HG02884 (cell line): ENCODE results near the gene SPNS3.

Experiments used
- ATAC-seq: cut with Tn5 transposase; IDR thresholded peaks from one replicate; pipeline ENCODE4 v1.9.1; 2021; ENCODE audit warnings: mild to moderate bottlenecking, moderate library complexity; ENCODE audit not compliant: unreplicated experiment

The SPNS3 gene

DNA sequence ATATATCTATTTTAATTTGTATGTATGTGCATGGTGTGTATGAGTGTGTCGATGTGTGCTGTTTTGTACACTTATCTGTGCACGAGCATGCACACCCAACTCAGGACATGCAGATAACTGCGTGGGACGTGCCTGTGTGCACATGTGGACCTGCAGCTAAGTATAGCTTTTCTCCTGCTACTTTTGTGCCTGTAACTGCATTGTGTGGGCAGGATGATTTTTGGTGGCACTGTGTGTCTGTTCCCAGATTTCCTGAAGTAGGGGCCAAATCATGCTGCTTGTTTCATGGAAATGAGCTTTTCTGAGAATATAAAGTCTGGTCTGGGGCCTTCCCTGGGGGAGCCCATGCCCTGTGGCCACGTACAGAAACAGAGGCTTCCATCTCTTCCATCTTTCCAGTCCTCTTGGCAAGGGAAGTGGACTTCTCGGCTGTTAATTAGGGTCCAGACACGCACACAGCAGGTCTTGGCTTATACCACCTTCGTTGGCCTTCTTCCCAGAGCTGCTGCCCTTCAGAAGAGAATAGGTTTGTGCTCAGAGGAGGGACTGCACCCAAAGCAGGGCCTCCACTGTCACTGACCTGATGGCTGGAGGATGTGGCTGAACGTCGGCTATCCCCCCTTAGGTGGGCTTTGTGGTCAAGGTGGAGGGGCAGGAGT, 30.2 kb downstream of the SPNS3 start:
- no peak for ATAC-seq

DNA sequence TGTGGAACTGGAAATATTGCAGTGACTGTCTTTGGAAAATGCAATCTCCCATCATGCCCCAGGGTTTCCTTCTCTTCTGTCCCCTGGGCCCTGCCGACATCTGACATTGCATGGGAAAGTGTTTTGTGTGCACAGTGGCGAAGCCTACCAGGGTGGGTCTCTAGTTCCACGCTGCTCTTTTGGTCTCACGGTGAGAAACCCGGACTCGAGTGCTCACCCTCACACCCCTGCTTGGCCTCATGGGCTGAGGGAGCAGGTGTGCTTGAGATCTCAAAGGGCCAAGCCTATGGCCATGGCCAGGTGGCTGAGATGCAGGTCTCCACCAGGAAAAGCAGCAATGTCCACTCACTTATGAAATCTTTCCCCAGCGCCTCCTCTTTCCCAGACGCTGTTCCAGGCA, 32.0 kb downstream of the SPNS3 start:
- ATAC-seq, result no peak

DNA sequence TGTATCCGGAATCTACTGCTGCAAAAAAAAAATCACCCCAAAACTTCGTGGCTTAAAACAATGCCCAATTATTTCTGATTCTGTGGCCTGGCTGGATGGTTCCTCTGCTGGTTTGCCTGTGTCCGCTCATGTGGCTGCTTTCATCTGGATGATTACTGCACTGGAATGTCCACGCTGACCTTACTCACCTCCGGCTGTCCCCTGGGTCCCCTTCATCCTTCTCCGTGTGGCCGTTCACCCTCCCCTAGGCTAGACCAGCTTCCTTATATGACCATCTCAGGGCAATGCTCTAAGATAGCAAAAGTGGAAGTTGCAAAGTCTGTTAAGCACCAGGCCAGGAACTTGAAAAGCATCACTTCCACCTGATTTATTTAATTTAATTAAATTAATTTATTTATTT, 33.5 kb downstream of the SPNS3 start:
- no peak for ATAC-seq

DNA sequence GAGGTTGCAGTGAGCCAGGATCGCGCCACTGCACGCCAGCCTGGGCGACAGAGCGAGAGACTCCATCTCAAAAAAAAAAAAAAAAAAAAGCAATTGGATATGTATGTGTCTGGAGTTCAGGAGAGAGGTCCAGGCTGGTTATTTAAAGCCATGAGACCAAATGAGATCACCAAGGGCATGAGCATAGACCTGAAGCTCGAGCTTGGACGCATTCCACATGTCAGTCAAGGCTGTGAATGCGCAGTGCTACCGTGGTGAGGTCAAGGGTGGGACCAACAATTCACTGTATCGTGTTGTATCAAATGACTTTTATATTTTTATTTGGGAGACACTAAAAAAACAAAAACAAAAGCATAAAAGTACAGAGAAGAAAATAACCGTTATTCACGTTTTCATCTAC, 35.8 kb downstream of the SPNS3 start:
- ATAC-seq, result no peak

DNA sequence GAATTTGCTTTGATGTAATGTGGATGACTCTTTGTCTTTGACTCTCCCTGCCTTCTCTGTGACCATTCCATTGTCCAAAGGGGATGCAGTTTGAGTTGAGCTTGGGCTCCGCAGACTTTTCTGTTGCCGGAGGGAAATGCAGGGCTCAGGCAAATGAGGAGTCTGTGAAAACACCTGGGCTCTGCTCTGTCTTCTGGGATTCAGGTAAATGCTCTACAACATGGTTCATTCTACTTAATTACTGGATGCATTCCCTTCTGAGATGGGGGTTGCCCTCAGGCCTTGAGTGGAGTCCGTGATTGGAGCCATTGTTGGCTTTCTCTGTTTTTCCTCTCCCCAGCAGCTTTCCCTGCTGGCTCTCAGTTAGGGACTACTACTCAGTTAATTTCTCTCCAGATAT, 38.5 kb downstream of the SPNS3 start:
- no peak for ATAC-seq

DNA sequence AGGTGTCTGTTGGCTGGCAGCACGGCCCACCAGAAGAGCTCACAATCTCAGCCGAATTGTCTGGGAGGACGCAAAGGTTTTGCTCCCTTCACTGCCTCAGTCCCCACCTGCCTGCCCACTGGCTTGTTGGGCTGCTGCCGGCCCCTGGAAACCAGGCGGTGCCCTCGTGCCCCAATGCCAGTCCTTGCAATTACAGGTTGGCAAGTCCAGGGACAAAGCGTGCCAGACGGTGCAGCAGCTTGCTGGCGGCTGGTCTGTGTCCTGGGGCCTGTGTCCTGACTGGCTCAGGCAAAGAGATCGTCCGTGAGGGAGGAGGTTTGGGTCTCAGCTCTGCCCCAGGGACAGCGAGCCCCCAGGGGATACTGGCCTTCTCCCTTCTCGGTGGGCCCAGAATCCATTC, 40.4 kb downstream of the SPNS3 start:
- no peak for ATAC-seq

DNA sequence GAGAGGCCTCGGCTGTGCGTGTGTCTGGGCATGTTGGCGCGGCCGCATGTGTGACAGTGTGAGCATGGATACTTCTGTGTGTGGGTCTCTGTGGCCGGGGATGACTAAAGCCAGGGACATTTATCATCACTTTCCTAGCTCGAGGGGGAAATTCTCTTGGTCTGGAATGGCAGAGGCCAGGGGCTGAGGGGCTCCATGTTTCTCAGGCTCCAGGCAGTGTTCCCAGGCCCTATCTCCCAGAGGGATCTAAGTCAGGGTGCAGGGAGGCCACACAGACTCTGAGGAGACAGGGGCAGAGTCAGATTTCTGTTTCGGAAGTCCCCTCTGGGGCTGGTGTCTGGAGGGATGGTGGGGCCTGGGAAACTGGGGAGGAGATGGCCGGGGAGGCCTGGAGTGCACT, 41.3 kb downstream of the SPNS3 start:
- no peak for ATAC-seq

DNA sequence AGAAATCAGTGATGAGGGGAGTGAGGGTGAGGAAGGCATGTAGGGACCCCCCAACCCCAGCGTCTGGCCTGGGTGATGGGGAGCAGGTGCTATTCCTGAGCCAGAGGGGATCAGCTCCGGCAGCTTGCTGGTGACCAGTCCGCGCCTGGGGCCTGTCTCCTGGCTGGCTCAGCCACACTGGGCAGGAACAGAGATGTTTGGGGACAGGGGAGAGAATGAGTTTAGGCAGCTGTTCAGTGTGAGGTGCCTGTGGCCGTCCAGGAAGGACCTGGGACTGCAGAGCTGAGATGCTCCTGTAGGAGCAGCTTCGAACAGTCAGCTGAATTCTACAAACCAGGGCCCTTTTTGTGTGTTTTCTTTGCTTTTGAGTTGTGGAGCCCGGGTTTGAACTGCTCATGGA, 41.7 kb downstream of the SPNS3 start:
- no peak for ATAC-seq

DNA sequence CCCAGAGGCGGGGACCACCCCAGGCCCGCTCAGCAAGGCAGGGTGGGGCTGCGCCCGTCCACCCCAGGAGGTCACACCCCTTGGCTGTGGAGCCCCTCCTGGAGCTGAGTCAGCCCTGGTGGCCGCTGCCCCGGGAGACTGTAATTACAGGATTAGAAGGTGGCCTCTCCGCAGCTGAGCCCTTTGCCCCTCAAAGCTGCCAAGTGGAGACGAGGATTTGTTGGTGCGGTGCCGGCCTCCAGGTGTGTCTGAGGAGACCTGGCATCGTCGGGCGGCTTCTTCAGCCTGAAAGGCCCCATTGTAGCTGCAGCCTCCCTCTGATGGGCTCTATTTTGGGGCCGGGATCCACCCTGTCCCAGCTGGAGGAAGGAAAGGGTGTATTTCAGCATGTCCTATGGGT, 42.3 kb downstream of the SPNS3 start:
- ATAC-seq, result no peak

DNA sequence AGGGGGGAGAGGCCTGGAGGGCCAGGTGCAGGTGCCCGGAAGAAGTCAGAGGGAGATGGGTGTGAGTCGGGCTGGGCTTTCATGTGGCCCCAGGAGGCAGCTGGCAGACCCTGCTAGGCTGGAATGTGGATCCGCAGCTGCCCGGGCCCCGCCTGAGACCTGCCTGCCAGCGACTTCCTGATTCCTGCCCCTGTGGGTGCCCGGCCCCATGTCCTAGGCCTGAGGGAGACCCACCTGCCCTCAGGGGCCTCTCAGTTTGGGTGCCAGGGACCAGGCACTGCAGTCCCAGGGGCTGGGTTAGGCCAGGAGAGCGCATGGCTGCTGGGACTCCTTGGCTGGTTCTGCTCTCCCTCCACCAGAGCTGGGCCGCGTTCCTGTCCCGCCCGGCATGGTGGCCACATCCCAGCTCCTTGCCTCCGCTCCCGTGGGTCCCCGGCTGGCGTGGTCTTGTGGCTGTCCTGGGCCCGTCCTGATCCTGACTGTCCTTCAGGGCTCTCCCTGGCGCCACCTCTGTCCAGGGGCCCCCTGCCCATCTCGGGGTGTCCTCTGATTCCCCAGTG, 42.9 kb downstream of the SPNS3 start:
- ATAC-seq, result no peak

DNA sequence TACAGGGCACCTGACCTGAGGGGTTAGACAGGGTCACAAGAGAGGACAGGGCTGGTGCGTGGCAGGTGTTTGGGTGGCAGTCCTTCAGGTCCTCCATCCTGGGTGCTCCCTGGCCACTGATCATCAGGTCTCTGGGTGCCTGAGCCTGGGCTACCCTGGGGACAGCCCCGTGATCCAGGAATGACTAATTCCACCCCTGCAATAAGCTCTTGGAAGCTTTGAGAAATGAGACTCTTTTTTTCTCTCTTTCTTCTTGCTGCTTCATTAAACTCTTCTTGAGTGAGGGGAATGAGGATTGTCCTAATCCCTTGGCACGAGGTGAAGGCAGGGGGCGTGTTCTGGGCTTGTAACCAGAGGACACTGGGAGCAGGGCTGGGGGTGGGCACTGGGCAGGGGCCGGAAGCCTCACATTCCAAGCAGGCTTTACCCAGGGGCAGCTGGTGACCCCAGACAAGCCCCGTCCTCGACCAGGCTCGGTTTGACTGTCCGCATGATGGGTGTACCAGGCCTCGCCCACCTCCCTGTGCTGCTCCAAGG, 43.6 kb downstream of the SPNS3 start:
- no peak for ATAC-seq

DNA sequence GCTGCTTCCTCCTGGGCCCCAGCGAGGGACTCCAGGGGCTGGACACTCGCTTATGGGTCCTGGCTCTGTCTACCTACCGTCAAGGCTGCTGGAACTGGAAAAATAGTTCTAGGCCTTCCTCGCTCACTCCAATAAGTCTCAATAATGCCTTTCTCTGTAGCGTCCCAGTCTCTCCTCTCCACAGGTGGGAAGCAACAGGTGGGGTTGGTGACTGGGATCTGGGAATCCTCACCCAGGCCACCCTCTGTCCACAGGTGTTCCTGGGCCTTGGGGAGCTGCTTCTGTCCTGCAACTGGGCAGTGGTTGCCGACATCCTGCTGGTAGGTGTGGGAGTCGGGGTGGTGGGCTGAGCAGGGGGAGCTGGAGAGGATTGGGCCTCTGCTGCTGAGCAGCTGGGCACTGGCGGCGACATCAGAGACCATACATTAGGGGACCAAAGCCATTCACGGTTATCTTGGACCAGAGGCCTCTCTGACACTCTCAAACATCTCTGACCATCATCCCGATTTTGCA, 44.6 kb downstream of the SPNS3 start:
- no peak for ATAC-seq

DNA sequence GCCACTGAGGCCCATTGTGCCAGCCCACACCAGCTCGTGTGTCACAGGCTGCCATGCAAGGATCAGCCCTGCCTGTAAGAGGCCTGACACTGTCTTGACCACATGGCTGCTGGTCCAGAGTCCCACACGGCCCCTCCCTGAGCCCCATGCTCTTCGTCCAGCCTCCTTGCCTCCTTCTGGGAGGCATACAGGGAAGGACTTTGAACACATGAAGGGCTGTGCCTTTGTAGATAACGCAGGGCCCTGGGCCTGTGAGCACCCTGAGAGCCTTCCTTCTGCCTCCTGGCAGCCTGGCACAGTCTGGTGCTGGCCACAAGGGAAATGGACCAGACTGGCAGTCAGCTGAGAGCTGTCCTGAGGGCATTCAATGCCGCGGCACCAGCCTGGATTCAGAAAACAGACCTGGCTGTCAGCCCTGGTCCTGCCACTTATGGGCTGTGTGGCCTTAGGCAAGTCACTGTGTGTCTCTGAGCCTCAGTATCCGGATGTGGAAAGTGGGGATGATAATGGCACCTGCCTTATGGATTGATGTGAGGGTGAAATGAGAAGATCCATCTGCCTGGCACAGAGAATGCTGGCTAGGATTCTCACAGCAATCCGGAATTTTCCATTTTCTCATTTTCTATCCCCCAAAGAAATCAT, 45.7 kb downstream of the SPNS3 start:
- ATAC-seq, result no peak

DNA sequence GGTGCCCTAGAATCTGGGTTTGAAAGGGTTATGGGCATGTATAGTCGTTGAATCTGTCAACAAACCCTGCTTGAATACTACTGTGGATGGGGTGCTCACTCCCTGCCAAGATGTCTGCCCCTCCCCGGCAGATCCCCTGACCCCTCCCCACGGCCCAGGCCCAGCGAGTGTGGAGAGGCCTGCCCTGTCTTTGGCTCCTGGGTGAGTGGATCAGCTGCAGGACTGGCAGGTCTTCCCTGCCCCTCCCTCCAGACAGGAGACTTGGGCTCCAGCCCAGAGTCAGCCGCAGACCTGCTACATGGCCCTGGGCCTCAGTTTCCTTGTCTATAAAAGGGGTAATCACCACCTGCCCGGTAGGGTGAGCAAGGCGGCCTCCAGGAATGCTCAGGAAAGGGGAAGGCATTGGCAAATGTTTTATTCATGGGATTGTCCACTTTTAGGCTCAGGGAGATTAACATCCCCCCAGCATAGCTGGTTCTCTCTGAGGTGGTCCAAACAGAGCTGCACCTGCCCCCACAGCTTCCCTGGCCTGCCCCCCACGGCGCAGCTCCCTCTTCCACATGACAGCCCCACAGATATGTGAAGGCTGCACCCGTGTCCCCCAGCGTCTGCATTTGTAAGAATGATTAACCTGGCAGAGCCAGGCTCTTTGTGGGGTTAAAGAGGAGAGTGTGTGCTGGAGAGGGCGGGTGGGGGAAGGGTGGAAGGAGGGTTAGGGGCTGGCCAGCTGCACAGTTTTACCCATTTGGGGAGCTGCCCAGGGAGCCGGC, 46.4 kb downstream of the SPNS3 start:
- ATAC-seq, result no peak

DNA sequence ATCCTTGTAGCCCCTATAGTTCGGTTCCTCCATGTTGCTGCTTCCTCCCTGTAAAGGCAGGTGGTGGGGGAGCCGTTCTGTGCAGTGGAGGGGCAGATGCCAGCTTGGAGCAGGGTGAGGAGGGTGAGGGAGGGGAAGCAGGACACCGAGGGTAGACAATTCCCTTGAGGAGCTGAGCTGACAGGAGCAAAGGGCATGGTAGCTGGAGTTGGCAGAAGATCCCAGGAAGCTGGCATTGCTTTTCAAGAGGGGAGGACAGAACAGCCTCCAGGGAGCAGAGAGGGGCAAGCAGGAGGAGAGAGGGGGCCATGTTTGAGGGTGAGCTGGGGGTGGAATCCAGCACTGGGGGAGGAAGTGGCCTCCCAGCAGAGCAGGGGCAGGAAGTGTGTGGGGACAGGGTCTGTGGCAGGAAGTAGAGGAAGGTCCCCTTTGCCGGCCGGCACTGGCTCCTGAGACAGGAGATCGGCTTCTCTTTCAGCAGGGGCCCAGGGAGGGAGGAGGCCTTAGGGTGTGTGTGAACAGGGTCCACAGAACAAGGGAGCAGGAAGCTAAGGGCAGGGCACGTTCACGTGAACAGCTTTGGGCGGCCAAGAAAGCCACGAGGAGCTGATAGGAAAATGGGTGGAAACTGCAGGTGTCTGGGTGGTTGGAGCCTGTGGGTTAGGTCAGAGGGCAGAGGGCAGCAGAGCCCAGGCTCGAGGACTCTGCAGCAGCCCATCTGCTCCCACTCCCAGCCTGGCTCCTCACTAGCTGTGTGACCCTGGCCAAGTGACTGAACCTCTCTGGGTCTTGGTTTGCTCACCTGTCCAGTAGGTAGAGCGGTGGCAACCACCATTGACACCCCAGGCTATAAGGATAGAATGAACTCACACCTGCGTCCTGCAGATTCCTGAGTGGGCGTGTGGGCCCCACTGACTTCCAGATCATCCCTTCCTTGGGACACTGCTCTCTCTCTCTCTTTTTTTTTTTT, 47.5 kb downstream of the SPNS3 start:
- no peak for ATAC-seq

DNA sequence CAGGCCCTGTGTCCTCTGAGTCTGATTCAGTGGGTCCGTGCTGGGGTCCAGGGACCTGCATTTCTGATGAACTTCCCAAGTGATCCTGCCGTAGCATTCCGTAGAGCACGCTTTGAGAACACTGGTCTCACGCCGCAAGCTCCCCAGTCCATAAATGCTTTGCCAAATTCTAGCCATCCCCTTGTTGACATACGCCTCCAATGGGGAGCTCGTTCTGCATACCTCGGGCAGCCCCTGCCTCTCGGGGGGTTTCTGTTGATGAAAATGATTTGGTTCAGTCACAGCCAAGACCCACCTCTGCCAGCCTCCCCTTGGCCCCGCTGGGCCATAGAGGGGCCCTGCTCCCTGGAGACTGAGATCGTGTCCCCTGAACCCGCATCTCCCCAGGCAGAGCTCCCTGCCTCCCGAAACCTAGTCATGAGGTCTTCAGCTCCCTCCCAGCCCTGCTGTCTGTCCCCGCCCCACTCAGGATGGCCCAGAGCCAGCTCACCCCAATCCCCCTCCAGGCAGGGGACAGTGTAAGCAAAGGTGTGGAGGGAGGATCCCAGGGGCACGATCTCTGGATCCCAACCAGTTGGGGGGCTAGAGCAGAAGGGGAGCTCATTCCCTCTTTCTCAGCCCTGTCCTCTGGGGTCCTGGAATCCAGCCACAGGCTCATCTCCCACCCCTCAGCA, 48.7 kb downstream of the SPNS3 start:
- no peak for ATAC-seq

DNA sequence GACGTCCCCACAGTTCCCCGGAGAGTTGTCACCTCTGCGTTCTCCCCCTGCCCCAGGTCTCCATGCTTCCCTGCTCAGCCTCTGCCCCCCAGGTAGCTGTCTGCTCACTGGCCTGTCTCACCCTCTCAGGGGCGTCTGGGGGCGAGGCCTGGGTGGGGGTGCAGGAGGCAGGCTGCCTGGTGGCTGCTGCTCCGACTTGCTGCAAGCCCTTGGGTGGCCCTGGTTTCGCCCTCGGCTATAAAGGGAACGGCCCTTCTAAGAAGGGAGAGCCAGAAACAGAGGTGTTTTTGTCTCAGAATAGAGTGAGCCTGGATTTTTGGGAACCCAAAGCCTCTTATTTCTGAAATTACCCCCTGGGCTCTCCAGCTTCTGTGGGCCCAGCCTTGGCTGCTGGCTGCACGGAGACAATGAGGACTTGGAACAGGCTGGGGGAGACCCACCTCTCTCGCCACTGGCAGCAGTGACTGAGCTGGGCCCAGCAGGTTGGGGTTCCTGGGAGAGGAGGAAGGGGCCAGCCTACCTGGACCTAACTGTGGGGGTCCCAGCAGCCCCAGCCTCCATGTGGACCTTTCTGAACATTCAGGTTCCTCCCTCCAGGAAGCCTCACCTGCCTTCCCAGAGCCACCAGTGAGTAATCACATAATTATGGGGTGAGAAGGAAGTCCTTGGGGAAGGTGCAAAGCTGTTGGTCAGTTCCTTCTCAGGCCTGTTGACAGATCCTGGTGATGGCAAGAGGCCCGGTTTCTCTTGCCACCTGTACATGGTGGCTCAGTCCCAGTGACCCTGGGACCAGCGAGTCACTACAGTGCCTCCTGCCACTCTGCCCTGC, 49.5 kb downstream of the SPNS3 start:
- ATAC-seq, result no peak

DNA sequence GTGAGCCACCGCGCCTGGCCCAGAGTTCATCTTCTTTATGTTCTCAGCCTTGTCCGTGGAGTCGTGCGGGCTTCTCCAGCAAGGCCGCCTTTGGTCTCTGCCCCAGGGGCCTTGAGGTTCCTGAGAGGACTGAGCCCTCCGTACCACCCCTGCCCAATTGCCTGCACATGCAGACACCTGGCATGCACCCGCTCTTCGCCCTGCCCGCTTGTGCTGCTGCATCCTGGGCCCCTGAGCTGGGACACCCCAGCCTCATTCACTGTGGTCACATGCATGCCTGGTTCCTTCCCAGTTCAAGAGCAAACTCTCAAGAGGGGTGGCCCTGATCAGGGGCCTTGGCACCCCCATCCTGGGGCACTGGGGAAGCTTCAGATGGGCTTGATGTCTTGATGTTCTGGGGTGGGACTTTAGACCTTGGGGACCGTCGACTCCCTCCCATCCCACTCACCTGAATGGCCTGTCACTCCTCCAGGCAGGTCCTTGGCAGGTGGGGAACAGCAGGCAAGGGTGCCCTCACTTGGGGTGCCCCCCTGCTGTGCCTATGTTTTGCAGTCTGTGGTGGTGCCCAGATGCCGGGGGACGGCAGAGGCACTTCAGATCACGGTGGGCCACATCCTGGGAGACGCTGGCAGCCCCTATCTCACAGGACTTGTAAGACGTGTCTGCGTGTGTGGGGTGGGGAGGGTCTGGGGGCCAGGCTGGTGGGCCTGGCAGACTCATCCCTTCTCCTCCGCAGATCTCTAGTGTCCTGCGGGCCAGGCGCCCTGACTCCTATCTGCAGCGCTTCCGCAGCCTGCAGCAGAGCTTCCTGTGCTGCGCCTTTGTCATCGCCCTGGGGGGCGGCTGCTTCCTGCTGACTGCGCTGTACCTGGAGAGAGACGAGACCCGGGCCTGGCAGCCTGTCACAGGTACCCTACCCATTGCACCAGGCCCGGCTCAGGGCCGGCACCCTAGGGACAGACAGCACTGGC, 52.2 kb downstream of the SPNS3 start:
- no peak for ATAC-seq
